Fibroblast of skin of abdomen (primary cell): ENCODE results near the gene CD3D.
A peak's percentile ranks its signal among the peaks of the same experiment; 100 is the strongest.
"Not testable (repeated sequence)": the region's sequence is repeated elsewhere in the genome, so short reads cannot be mapped to it uniquely, and the experiment has no call there.

ENCODE experiments used
- DNase-seq: peaks from one replicate; pipeline ENCODE4 v3.0.0-alpha.2; 2013

CD3D gene

GRCh38 chr11:118338637-118339061, 3.9 kb downstream of the CD3D start:
- DNase-seq = no peak

- no peak for DNase-seq
These were observed 7.8 kb downstream of the CD3D start for GRCh38 chr11:118334745-118335144.

GRCh38 chr11:118328745-118329144, 13.8 kb downstream of the CD3D start:
- no peak for DNase-seq

- no peak for DNase-seq
These were observed 17.2 kb downstream of the CD3D start for GRCh38 chr11:118325283-118325682.

GRCh38 chr11:118322721-118323120, 19.8 kb downstream of the CD3D start:
- no peak for DNase-seq

- DNase-seq = no peak
These were observed 21.0 kb downstream of the CD3D start for GRCh38 chr11:118321386-118322082.

- no peak for DNase-seq
These were observed 22.0 kb downstream of the CD3D start for GRCh38 chr11:118320515-118320914.

GRCh38 chr11:118319337-118319707, 23.2 kb downstream of the CD3D start:
- DNase-seq = no peak

GRCh38 chr11:118318581-118319336, 23.7 kb downstream of the CD3D start:
- no peak for DNase-seq

- DNase-seq = no peak
These were observed 24.4 kb downstream of the CD3D start for GRCh38 chr11:118318124-118318523.

- DNase-seq = no peak
These were observed 27.5 kb downstream of the CD3D start for GRCh38 chr11:118314988-118315411.

- peak; percentile 21 for DNase-seq
These were observed 29.3 kb downstream of the CD3D start for GRCh38 chr11:118313242-118313641.

GRCh38 chr11:118312328-118312727, 30.2 kb downstream of the CD3D start:
- no peak for DNase-seq

- DNase-seq = no peak
These were observed 31.0 kb downstream of the CD3D start for GRCh38 chr11:118311518-118311917.

- DNase-seq = no peak
These were observed 31.6 kb downstream of the CD3D start for GRCh38 chr11:118310781-118311485.

- no peak for DNase-seq
These were observed 32.2 kb downstream of the CD3D start for GRCh38 chr11:118310271-118310670.

GRCh38 chr11:118308995-118309528, 33.4 kb downstream of the CD3D start:
- DNase-seq = not testable (repeated sequence)

GRCh38 chr11:118306556-118306955, 35.9 kb downstream of the CD3D start:
- no peak for DNase-seq

GRCh38 chr11:118305726-118306125, 36.8 kb downstream of the CD3D start:
- no peak for DNase-seq

- DNase-seq = no peak
These were observed 37.8 kb downstream of the CD3D start, which contains the start of gene CD3E for GRCh38 chr11:118304568-118305248. Gene CD3E (plus strand): TSS chr11:118304730. CDS start chr11:118304953, 223 bp downstream.

- no peak for DNase-seq
These were observed 38.3 kb downstream of the CD3D start for GRCh38 chr11:118304227-118304567.

- no peak for DNase-seq
These were observed 40.8 kb downstream of the CD3D start for GRCh38 chr11:118301600-118302195.
